ENCODE measurements around the gene CHST11.

CHST11 gene

DNA sequence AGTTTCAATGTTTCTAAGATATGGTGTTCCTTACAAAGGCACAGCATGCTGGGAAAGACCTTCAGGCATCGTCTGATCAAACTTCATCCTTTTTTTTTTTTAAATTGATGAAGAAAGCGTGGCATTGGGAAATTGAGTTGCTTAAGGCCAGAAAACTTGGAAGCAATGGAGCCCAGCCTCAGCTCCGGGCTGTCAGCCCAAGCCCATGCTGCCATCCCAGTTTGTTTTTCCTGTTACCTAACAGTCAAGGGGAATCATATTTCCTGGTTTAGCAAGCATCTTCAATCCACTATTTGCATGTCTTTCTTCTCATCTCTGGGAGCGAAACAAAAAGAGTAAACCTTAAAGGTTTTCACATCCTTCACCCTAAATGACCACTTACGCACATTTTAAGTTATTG lies 200.2 kb downstream of the CHST11 start:
- peaks cover 7 to 30% (median 14%) of the 10 kb centered on the region in 10 experiments; a peak in 14 of 20 replicates for H3K4me1 ChIP-seq
- peaks cover 0 to 90% (median 44%) of the 10 kb centered on the region in 11 experiments; a peak in 21 of 22 replicates for H3K36me3 ChIP-seq
- H3K9ac ChIP-seq = no peak overlapping the region
- H3K4me3 ChIP-seq = no peak overlapping the region
- no peaks in the 10 kb centered on the region for H3K27me3 ChIP-seq
- peak overlapping the region in 3 of 11 experiments; percentile 0 to 28 (median 2); a peak in 1 of 22 replicates for H3K27ac ChIP-seq
- no peak for TF ChIP-seq Cebpa-rat (IDR thresholded peaks at IDR 0.05)
- H4K20me1 ChIP-seq = peaks cover 9 to 100% (median 99%) of the 10 kb centered on the region in 11 experiments; a peak in 20 of 22 replicates
- no peak overlapping the region for H3K4me2 ChIP-seq
- no peaks in the 10 kb centered on the region for H3K9me3 ChIP-seq (replicated peaks in 1 of 11)

DNA sequence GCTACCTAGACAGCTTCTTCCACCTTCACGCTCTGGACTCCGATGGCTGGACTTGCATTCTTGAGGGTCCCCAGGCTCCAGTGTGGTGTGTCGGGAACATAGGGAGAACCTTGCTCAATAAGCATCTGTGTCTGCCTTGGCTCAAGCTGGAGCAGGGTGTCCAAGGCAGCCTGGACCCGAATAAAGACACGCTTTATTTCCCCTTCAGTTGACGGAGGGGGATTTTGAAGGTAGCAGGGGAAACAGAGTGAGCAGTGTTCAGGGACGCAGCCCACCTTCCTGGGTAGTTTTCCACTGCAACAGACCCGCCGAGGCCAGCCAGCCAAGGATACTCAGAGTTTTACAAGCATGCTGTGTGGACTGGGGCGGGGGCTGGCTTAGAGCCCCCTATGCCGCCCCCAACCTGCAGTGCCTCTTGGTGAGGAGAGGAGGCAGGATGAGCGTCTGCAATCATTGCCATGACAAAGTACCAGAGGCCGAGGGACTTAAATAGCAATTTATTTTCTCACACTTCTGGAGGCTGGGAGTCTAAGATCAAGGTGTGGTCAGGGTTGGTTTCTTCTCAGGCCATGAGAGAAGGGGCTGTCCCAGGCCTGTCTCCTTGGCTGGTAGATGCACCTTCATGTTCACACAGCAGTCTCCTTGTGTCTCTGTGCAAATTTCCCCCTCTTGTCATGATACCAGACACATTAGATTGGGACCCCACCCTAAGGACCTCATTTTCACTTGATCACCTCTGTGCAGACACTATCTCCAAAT lies 201.2 kb downstream of the CHST11 start:
- Histone ChIP-seq H3K27ac (peak overlapping the region in 2 of 11 experiments; percentile 2 to 32; a peak in 1 of 22 replicates), H4K20me1 (peaks cover 9 to 100% (median 94%) of the 10 kb centered on the region in 11 experiments; a peak in 20 of 22 replicates), H3K9ac (no peak overlapping the region), H3K9me3 (replicated peaks in 1 of 11) (no peaks in the 10 kb centered on the region), H3K36me3 (peaks cover 1 to 87% (median 34%) of the 10 kb centered on the region in 11 experiments; a peak in 21 of 22 replicates), H3K4me2 (no peak overlapping the region), H3K4me3 (no peak overlapping the region), H3K27me3 (no peaks in the 10 kb centered on the region), H3K4me1 (peaks cover 0 to 20% (median 8%) of the 10 kb centered on the region in 10 experiments; a peak in 10 of 20 replicates)
- TF ChIP-seq Cebpa-rat (IDR thresholded peaks at IDR 0.05) = no peak

DNA sequence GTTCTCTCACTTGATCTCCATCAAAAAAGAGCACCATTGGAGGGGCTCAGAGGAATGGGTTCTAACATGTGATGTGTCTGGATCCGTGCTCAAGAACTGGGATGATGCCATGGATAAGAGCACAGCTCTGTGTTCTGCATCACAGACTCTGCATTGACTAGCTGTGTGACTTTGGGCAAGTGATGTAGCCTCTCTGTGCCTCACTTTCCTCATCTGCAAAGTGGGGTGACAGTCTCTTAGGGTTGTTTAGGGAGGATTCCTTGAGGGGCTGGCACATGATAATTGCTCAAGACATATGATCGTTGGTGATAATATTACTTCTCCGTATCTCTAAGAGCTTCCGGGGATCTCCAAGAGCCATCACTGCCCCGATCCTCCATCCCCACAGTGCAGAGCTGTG lies 202.3 kb downstream of the CHST11 start:
- peaks cover 0 to 21% (median 8%) of the 10 kb centered on the region in 10 experiments; a peak in 6 of 20 replicates for H3K4me1 ChIP-seq
- no peak overlapping the region for H3K27ac ChIP-seq
- H3K36me3 ChIP-seq = peaks cover 3 to 83% (median 41%) of the 10 kb centered on the region in 11 experiments; a peak in 19 of 22 replicates
- H3K9me3 ChIP-seq (replicated peaks in 1 of 11) = no peaks in the 10 kb centered on the region
- no peak overlapping the region for H3K4me2 ChIP-seq
- TF ChIP-seq Cebpa-rat (IDR thresholded peaks at IDR 0.05) = no peak
- H3K4me3 ChIP-seq = no peak overlapping the region
- H3K27me3 ChIP-seq = no peaks in the 10 kb centered on the region
- H4K20me1 ChIP-seq = peaks cover 9 to 100% (median 89%) of the 10 kb centered on the region in 11 experiments; a peak in 20 of 22 replicates
- no peak overlapping the region for H3K9ac ChIP-seq

GRCh38 chr12:104662203-104662602 lies 205.5 kb downstream of the CHST11 start:
- Histone ChIP-seq H3K9me3 (replicated peaks in 1 of 11) (no peaks in the 10 kb centered on the region), H3K4me2 (no peak overlapping the region), H3K4me1 (peaks cover 6 to 27% (median 9%) of the 10 kb centered on the region in 10 experiments; a peak in 19 of 20 replicates), H3K9ac (no peak overlapping the region), H3K4me3 (no peak overlapping the region), H3K27ac (no peak overlapping the region), H3K27me3 (no peaks in the 10 kb centered on the region), H4K20me1 (peaks cover 9 to 96% (median 73%) of the 10 kb centered on the region in 11 experiments; a peak in 18 of 22 replicates), H3K36me3 (peaks cover 3 to 72% (median 49%) of the 10 kb centered on the region in 11 experiments; a peak in 18 of 22 replicates)
- TF ChIP-seq Cebpa-rat (IDR thresholded peaks at IDR 0.05) = no peak

DNA sequence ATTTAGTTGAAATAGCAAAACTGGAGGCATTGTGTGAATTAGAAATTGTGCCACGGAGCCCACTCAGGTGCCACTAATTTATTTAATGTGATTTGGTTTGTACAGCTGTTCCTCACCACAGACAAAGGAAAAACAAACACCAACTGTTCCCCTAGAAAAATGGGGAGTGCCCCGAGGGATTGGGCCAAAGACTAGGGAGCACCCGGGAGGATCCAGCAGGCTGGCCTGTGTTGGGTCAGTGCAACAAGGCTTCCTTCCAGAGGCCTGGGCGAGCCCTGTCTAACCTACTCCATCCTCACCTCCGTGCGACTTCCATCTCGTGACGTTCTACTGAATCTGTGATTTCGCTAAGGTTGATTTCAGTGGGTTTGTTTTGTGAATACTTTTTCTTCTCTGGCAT lies 206.2 kb downstream of the CHST11 start:
- TF ChIP-seq Cebpa-rat (IDR thresholded peaks at IDR 0.05) = no peak
- Histone ChIP-seq H3K27me3 (no peaks in the 10 kb centered on the region), H4K20me1 (peaks cover 9 to 92% (median 66%) of the 10 kb centered on the region in 11 experiments; a peak in 18 of 22 replicates), H3K9me3 (replicated peaks in 1 of 11) (no peaks in the 10 kb centered on the region), H3K36me3 (peaks cover 3 to 72% (median 48%) of the 10 kb centered on the region in 11 experiments; a peak in 19 of 22 replicates), H3K4me2 (no peak overlapping the region), H3K4me3 (no peak overlapping the region), H3K4me1 (peaks cover 13 to 34% (median 16%) of the 10 kb centered on the region in 10 experiments), H3K9ac (no peak overlapping the region), H3K27ac (no peak overlapping the region)

- H4K20me1 ChIP-seq = peaks cover 5 to 92% (median 52%) of the 10 kb centered on the region in 11 experiments; a peak in 16 of 22 replicates
- peak overlapping the region in 3 of 11 experiments; percentile 6 to 33 (median 15); a peak in 3 of 22 replicates for H3K27ac ChIP-seq
- peaks cover 3 to 59% (median 35%) of the 10 kb centered on the region in 11 experiments; a peak in 18 of 22 replicates for H3K36me3 ChIP-seq
- no peak overlapping the region for H3K4me3 ChIP-seq
- no peak overlapping the region for H3K9ac ChIP-seq
- H3K4me2 ChIP-seq = no peak overlapping the region
- peaks cover 27 to 48% (median 31%) of the 10 kb centered on the region in 10 experiments for H3K4me1 ChIP-seq
- TF ChIP-seq Cebpa-rat (IDR thresholded peaks at IDR 0.05) = no peak
- no peaks in the 10 kb centered on the region for H3K9me3 ChIP-seq (replicated peaks in 1 of 11)
- H3K27me3 ChIP-seq = no peaks in the 10 kb centered on the region
Observed at GRCh38 chr12:104664351-104664750, 207.6 kb downstream of the CHST11 start.

GRCh38 chr12:104665296-104665695 lies 208.5 kb downstream of the CHST11 start:
- Histone ChIP-seq H3K4me3 (no peak overlapping the region), H4K20me1 (peaks cover 2 to 92% (median 42%) of the 10 kb centered on the region in 11 experiments; a peak in 15 of 22 replicates), H3K9me3 (replicated peaks in 1 of 11) (no peaks in the 10 kb centered on the region), H3K27ac (no peak overlapping the region; a peak in 1 of 22 replicates), H3K27me3 (no peaks in the 10 kb centered on the region), H3K9ac (no peak overlapping the region), H3K4me1 (peaks cover 37 to 58% (median 40%) of the 10 kb centered on the region in 10 experiments), H3K4me2 (no peak overlapping the region), H3K36me3 (peaks cover 3 to 52% (median 34%) of the 10 kb centered on the region in 11 experiments; a peak in 18 of 22 replicates)
- TF ChIP-seq Cebpa-rat (IDR thresholded peaks at IDR 0.05) = no peak

- H4K20me1 ChIP-seq = peaks cover 0 to 92% (median 24%) of the 10 kb centered on the region in 11 experiments; a peak in 10 of 22 replicates
- peak in 3 of 11 experiments; percentile 19 to 22 (median 22); a peak in 1 of 22 replicates for TF ChIP-seq Cebpa-rat (IDR thresholded peaks at IDR 0.05)
- H3K4me1 ChIP-seq = peaks cover 52 to 76% (median 58%) of the 10 kb centered on the region in 10 experiments
Observed at GRCh38 chr12:104667139-104667538, 210.4 kb downstream of the CHST11 start.

More at GRCh38 chr12:104667139-104667538, 210.4 kb downstream of the CHST11 start:
- H3K36me3 ChIP-seq = peaks cover 3 to 51% (median 24%) of the 10 kb centered on the region in 11 experiments; a peak in 17 of 22 replicates
- H3K4me2 ChIP-seq = peak overlapping the region; percentile 81 to 96 (median 88)
- H3K4me3 ChIP-seq = no peak overlapping the region
- H3K9me3 ChIP-seq (replicated peaks in 1 of 11) = no peaks in the 10 kb centered on the region
- H3K27me3 ChIP-seq = no peaks in the 10 kb centered on the region
- peak overlapping the region in 9 of 11 experiments; percentile 34 to 98 (median 95); a peak in 11 of 22 replicates for H3K27ac ChIP-seq
- 0 out of 22 replicates have a peak overlapping the region, but pooled peaks of 2 of the 11 experiments have one; percentile 77 to 81 for H3K9ac ChIP-seq
